Measurements from ENCODE around the gene DHRSX.
"Not testable (repeated sequence)": the region's sequence is repeated elsewhere in the genome, so short reads cannot be mapped to it uniquely, and the experiment has no call there.

The DHRSX gene

DNA sequence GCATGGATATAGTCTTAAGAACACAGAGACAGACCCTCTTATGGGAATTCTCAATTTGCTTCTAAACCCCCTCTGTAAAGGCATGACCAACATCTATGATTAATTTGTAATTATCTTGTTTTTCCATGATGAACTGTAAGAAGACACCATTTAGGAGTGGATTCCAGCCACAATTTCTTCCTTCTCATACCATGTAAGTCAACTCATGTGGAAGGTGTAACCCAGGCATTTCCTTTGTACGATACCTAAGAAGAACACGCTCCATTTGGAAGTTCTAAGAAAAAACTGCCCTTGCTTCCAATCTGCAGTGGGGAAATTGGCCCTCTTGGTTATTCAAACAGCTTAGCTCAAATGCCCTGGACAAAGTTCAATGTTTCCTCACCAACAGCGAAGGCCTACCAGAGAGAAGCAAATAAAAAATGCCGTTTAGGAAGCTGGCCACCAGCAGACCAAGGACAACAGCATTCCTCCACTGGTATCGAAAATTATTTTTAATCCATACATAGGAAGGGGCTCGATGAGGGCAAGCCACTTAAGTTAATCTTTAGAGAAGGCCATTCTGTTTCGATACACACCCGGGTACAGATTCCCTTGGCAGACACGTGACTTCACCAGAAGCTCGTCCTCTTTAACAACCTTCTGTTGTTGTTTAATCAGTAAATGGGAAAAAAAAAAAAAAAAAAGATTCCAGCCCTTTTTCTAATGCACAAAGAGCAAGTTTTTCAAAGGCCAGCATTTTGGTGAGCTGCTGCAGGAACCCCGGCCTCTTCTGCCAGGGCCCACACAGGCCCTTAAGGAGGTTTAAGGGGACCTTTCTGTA lies 2.6 kb downstream of the DHRSX start:
- no peak for DNase-seq

DNA sequence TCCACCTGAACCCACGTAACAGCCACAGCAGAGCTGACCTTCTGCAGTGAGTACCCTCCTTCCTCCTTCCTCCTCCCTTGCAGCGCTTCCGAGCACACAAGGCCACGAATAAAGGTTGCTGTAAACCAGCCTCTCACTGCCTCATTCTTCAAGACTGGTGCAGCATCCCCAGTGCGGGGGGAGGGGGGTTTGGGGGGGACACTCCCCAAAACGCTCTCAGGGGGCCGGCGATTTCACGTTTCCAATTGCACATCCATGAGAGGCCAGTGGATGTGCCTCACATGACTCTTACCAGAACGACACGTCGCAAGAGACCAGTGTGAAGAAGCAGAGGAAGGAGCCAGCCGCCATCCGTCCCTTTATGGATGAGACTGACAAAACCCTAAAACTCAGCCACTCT lies 5.2 kb downstream of the DHRSX start:
- no peak for DNase-seq

DNA sequence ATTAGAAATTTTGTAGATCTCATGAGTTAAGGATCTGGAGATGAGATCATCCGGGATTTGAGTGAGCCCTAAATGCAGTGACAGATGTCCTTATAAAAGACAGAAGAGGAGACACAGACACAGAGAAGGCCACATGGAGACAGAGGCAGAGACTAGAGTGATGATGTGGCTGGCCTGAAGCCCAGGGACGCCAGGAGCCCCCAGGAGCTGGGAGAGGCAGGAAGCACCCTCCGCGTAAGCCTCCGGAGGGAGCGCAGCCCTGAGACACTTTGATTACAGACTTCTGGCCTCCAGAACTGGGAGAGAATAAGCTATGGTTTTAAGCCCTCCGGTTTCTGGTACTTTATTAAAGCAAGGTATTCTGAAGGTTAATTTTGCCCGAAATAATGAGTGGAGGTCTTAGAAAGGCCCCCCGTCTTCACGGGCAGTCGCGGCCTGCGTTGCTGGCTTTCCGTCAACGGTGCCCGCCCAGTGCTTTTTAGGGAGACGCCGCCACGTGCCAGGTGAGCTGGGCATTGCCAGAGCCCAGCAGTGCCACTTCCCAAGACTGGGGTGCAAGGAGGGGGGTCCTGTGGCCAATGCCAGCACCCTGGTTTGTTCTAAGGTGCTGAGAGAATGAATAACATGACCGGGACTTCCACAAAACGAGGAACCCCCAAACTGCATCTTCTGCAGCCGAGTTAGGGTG lies 8.1 kb downstream of the DHRSX start:
- no peak for DNase-seq

DNA sequence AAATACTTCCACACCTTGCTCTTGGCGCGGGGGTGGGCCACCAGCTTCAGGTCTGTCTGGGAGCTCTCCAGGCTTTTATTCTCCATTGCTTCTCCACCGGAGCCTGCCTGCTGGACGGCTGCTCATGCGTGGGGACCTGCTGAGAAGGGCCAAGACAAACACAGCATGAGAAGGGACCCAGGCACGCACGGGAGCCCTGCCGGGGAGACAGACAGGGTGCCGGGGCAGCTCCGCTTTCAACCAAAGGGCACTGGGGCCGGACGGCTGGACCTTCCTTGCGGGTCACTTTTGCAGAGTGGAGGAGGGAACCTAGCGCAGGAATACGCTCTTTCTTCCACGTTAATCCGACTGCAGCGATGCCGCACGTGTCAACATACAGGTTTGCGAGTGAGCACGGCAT lies 10.1 kb downstream of the DHRSX start:
- DNase-seq, result no peak

DNA sequence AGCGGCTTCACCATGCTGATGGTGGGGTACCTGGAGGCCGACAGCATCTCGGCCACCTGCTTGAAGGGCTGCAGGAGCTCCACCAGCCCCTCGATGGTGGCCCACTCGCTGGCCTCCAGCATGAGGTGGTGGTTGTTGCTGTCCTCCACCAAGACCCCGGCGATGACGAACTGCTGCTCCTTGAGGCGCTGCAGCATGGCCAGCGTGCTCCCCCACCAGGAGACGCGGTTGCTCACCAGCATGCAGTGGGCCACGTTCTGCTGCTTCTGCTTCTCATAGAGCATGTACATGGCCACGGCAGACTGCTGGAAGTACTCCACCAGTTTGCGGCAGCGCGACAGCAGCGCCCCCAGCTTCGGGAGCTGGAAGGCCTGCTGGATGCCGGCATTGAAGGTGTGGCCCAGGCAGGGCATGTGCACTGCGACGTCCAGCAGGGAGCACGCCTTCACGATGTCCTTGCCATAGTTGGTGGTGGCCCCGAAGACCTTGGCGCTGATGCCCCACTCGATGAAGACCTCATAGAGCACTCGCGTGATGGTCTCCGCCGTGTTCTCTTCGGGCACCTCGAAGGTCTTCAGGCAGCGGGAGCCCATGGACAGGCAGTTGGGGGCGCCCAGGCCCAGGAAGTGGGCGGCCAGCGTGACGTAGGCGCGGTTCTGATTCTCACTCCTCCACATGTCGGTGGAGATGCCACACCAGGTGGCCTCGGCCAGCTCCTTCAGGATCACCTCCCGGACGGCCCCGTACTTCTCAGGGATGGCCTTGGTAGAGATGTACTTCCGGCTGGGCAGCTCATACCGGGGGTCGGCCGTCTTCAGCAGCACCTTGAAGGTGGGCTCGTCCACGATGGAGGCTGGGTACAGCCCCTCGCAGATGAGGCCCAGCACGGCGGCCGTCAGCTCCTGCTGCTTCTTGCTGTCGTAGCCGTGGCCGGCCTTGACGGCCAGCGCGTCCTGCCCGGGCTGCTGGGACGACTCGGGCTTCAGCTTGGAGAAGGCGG lies 11.0 kb downstream of the DHRSX start:
- DNase-seq, result no peak

DNA sequence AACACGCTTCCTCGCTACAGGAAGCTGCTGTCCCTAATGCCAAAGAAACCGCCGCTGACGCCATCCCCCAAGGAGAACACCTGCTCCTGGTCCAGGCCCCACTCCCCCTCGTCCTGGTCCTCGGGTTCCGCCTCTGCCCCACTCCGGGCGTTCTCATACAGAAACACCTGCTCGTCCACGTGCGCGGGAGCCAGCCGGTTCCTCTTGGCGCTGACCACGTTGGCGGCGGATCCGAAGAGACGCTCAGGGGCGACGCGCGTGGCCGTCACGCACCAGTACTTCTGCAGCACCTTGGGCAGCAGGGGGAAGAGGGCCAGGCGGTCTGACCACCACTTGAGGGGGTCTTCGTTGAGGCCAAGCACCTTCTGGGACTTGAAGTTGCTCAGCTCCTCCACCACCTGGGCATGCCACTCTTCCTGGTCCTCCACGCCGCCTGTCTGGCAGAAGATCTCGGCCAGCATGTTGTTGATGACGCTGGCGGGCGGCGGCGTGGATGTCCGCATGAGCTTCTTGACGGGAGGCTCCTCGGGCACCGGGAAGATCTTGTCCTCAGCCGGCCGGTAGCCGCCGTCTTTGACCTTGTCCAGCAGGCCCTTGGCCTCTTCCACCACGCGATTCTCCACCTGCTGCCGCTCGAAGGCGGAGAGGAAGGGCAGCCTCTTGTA lies 12.0 kb downstream of the DHRSX start:
- DNase-seq, result no peak

DNA sequence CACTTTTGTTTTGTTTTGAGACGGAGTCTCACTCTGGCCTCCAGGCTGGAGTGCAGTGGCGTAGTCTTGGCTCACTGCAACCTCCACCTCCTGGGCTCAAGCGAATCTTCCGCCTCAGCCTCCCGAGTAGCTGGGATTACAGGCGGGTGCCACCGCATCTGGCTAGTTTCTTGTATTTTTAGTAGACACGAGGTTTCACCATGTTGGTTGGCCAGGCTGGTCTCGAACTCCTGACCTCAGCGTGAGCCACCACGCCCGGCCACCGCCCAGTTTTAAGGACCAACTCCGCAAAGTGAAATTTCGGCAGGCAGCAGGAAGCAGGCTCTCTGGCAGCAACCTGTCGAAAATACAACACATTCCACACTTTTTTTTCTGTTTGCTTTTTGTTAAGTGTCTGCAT lies 13.4 kb downstream of the DHRSX start:
- DNase-seq, result no peak

DNA sequence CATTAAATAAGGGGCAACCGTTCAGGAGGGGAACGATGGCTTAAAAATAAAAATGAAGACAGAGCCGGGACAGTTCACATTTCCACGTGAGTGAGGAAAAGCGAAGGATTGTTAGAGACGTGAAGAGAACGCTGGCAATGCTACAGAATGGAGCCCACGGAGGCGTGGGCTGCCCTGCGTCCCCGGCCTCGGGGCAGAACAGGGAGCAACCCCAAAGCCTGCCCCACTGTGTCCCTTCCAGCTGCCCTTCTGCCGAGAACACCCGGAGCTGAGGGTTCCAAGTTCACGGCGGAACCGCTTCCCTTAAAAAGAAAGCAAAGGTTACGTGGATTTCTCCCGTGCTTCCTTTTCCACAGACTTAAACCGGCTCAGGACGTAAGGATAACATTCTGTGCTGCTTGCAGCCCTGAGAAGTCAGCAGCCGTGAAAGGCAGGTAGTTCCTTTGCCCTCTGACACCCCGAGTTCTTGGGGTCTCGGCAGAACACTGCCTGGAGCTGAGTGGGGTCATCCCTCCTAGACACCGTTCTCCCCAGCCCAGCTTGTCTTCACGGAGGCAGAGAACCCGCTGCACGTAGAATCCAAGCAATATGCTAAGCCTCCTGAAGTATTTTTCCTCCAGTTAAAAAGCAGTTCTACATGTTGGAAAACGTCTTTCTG lies 14.2 kb downstream of the DHRSX start:
- no peak for DNase-seq

DNA sequence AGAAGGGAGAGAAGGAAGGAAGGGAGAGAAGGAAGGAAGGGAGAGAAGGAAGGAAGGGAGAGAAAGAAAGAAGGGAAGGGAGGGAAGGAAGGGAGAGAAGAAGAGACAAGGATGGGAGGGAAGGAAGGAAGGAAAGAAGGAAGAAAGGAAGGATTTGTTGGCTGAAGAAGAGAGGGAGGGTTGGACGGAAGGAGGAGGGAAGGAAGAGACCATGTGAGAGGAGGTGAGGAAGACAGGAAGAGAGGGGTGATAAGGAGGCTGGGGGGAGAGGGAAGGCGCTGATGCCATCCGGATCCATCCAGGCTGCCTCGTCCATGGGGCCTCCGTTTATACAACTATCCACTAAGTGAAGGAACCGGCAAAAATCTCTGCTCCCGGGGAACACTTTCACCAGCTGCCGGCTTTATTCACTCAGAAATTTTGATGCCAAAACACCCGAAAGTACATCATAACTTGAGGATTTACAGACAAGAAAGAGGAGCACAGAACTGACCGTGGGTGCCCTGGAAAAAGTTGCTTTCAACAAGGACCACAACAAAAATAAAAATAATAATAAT lies 14.9 kb downstream of the DHRSX start:
- DNase-seq, result no peak

DNA sequence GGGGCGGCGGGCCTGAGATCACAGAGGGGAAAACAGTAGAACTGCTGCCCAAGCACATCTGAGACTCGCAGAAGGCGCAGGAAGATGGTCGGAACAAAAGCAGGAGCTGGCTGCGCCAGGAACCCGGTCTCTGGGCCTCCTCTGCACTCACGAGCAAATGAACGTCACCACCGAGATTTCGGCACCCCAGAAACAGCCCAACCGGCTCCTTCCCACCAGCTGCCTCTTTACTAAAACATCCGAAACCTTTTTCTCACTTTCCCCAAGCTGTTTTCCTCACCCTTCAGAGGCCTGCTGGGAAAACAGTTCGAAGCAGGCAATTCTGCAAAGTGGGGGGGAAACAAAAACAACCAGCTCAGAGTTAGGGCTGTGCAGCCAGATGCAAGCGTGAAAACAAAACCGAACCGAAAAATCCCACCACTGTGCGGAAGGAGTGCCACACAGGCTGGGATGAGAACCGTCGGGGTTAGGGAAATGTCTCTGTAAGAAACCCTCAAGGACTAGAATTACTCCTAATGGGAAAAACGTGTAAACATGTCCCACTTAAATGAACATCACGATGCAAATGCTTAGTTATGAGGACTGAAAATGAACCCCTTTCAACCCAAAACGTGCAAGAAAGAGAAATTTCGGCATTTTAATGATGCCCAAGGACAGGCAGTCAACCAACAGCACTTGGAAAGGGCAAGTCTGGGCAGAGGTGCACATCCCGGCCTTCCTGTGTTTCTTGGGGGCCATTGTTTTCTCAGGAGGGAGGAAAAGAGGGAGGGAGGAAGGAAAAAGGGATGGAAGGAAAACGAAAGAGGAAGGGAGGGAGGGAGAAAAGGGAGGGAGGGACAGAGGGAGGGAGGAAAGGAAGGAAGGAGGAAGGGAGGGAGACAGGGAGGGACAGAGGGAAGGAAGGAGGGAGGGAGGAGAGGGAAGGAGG lies 15.8 kb downstream of the DHRSX start:
- DNase-seq, result no peak

DNA sequence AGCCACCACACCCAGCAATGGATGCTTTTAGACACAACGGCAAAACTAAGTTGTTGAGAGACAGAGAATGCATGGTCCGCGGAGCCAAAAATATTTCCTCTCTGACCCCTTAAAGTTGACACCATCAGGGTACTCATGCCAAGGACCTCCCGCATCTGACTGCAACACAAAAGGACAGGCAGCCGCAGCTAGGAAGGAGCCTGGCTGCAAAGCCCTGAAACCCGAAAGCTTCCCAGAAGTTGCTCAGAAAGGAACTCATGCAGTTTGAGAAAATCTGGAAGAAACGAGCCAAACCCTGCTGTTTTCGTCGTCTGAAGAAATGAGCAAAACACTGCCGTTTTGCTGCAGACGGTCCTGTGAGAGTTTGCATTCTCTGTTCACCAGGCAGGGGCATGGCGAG lies 16.5 kb downstream of the DHRSX start:
- DNase-seq, result no peak

DNA sequence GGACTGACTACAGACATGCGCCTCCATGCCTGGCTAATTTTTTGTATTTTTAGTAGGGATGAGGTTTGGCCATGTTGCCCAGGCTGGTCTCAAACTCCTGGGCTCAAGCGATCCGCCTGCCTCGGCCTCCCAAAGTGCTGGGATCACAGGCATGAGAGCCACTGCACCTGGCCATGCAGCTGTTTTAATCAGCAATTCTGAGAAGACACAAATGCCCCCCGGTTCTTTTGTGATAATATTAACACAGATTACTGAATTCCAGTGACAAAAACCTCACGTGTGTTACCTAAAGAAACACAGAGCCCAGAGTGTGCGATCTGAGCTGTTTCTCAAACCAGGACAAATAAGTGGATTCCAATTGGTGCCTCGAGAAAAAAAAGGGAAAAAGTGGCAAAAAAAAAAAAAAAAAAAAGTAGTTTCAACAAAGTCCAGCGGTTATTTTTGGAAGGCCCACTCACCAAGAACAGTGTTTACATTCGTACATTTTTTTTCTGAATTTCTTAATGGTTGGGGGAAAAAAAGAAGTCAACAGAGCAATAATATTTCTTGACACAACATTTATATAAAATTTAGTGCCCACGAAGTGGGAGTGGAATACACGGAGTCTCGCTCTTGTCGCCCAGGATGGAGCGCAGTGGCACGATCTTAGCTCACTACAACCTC lies 17.2 kb downstream of the DHRSX start:
- no peak for DNase-seq

DNA sequence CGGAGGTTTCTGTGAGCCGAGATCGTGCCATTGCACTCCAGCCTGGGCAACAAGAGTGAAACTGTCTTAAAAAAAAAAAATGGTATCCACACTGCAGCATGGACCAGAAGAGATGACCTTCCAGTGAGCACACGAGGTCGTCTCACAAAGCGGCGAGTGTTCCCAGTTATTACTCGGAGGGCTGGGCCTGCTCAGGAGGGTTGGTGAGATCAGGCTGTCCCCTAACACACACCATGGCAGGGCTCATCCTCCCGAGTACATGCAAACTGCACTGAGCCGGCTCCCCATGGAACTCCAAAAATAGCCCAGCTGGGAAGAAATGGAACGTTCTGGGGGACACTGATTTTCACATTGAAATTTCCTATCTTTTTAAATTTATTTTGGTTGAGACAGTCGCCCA lies 19.2 kb downstream of the DHRSX start:
- not testable (repeated sequence) for DNase-seq

DNA sequence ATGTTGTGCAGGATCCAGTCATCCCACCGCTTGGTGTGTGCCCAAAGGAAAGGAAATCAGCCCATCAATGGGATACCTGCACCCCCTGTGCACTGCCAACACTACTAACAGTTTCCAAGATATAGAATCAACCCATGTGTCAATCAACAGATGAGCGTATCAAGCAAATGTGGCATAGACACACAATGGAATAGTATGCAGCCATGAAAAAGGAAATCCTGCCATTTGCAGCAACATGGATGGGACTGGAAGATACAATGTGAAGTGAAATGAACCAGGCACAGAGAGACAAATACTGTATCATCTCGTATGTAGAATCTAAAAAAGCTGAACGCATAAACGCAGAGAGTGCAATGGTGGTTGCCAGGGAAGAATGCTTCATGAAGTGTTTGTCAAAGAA lies 20.8 kb downstream of the DHRSX start:
- DNase-seq, result not testable (repeated sequence)

DNA sequence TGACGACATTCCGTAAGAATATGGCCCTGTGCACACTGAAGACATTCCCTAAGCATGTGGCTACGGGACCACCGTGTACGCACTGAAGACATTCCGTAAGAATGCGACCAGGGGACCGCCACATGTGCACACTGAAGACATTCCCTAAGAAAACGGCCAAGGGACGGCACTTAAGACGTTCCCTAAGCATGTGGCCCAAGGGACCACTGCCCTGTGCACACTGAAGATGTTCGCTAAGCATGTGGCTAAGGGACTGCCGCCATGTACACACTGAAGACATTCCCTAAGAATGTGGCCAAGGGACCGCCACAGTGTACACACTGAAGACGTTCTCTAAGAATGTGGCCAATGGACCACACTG lies 21.4 kb downstream of the DHRSX start:
- DNase-seq, result no peak

DNA sequence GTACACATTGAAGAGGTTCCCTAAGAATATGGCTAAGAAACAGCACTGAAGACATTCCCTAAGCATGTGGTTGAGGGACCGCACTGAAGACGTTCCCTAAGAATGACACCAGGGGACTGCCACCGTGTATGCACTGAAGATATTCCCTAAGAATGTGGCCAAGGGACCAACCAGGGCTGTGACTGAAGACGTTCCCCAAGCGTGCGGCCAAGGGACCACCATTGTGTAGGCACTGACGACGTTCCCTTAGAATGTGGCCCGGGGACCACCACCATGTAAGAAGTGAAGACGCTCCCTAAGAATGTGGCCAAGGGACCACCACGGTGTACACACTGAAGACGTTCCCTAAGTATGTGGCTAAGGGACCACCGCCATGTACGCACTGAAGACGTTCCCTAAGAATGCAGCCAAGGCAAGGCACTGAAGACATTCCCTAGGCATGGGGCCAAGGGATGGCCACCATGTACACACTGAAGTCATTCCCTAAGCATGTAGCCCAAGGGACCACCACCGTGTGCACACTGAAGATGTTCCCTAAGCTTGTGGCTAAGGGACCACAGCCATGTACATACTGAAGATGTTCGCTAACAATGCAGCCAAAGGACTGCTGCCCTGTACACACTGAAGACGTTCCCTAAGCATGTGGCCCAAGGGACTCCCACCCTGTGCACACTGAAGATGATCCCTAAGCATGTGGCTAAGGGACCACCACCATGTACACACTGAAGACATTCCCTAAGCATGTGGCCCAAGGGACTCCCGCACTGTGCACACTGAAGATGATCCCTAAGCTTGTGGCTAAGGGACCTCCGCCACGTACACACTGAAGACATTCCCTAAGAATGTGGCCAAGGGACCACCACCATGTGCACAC lies 22.0 kb downstream of the DHRSX start:
- no peak for DNase-seq

DNA sequence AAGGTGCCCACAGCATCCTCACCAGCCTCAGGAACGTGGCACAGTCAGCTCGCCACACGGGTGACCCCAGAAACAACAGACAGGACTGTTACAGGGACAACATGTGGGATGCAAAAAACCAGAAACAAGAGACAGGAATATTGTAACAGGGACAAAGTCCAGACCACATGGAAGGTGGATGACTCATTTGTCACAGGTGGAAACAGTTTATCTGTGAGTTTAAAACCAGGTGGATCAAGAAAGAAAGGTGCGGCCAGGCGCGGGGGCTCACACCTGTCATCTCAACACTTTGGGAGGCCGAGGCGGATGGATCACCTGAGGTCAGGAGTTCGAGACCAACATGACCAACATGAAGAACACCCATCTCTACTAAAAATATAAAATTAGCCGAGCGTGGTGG lies 23.5 kb downstream of the DHRSX start:
- DNase-seq, result not testable (repeated sequence)

DNA sequence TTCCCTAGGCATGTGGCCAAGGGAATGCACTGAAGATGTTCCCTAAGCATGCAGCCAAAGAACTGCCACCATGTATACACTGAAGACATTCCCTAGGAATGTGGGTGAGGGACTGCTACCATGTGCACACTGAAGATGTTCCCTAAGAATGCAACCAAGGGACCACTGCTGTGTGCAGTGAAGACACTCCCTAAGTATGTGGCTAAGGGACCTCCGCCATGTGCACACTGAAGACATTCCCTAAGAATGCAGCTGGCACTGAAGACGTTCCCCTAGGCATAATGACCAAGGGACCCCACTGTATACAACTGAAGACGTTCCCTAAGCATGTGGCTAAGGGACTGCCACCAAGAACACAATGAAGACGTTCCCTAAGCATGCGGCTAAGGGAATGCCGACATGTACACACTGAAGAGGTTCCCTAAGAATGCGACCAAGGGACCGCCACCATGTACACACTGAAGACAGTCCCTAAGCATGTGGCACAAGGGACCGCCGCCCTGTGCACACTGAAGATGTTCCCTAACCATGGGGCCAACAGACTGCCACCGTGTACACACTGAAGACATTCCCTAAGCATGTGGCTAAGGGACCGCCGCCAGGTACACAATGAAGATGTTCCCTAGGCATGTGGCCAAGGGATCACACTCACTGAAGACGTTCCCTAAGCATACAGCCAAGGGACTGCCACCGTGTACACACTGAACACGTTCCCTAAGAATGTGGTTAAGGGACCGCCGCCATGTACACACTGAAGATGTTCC lies 25.6 kb downstream of the DHRSX start:
- no peak for DNase-seq

All from NCI-H526 treated with DMSO at 0.1 percent for 48 hours (cell line).